Caco-2 (cell line): ENCODE data around the gene PCDHGB1. TPM values are rescaled to one million over a fixed set of nuclear protein-coding genes. Genes with fewer than 3 reads are reported as not detected.
"Not testable (repeated sequence)": the region's sequence is repeated elsewhere in the genome, so short reads cannot be mapped to it uniquely, and the experiment has no call there.

Source experiments
- BruUV-seq: library from RNA; stranded (reverse); fragments of 400-500 nt; replicated peaks from 2 replicates; lab custom pipeline; 2021; lab: Mats Ljungman, UMichigan
- CTCF ChIA-PET: fragments of 300-600 bp; sonication (Branson Sonifier 250); formaldehyde crosslinking; loops from one replicate; lab custom pipeline; 2022; ENCODE audit warnings: antibody characterized with exemption; lab: Charles Lee
- POLR2A ChIA-PET: fragments of 300-600 bp; sonication (Branson Sonifier 250); formaldehyde crosslinking; loops from one replicate; lab custom pipeline; 2022; ENCODE audit warnings: antibody characterized with exemption; lab: Charles Lee
- DNase-seq, 2 experiments: peaks; one replicate each; pipeline versions ENCODE4 v3.0.0 to v3.0.0-alpha.2; 2020 to 2022
- H3K27me3 ChIP-seq: replicated peaks from 2 replicates; pipeline ENCODE4 v1.6.0; 2011; ENCODE audit warnings: low read length; ENCODE audit not compliant: control insufficient read depth, insufficient read depth
- H3K36me3 ChIP-seq: 2 replicates; pipeline ENCODE4 v1.5.1; 2011; ENCODE audit warnings: low read length; ENCODE audit not compliant: control insufficient read depth, insufficient read depth
- H3K4me1 ChIP-seq: fragments of 250-450 bp; sonication (Bioruptor Pico); 2 replicates; pipeline ENCODE4 v1.5.1; 2020; ENCODE audit warnings: mild to moderate bottlenecking
- H3K4me3 ChIP-seq: 2 replicates; pipeline ENCODE4 v1.5.1; 2011; ENCODE audit warnings: low read depth, mild to moderate bottlenecking, control low read depth, low read length
- H3K9me3 ChIP-seq: fragments of 250-450 bp; sonication (Bioruptor Pico); 2 replicates; pipeline ENCODE4 v1.5.1; 2020; ENCODE audit warnings: mild to moderate bottlenecking, moderate library complexity
- H3K27ac Mint-ChIP-seq: one replicate; pipeline ENCODE4 v1.8.0; 2022; ENCODE audit warnings: mixed read lengths; ENCODE audit not compliant: unreplicated experiment
- H3K27me3 Mint-ChIP-seq: one replicate; pipeline ENCODE4 v1.8.0; 2022; ENCODE audit warnings: mixed read lengths; ENCODE audit not compliant: insufficient read depth, unreplicated experiment
- H3K36me3 Mint-ChIP-seq: one replicate; pipeline ENCODE4 v1.8.0; 2022; ENCODE audit warnings: mild to moderate bottlenecking, mixed read lengths; ENCODE audit not compliant: insufficient read depth, unreplicated experiment
- H3K4me1 Mint-ChIP-seq: one replicate; pipeline ENCODE4 v1.8.0; 2022; ENCODE audit warnings: low read depth, mixed read lengths; ENCODE audit not compliant: unreplicated experiment
- H3K4me3 Mint-ChIP-seq: one replicate; pipeline ENCODE4 v1.8.0; 2022; ENCODE audit warnings: mild to moderate bottlenecking, moderate library complexity, mixed read lengths; ENCODE audit not compliant: unreplicated experiment
- H3K9me3 Mint-ChIP-seq: one replicate; pipeline ENCODE4 v1.8.0; 2022; ENCODE audit warnings: mixed read lengths; ENCODE audit not compliant: unreplicated experiment
- intact Hi-C: fragments of 100-400 bp; cut with micrococcal nuclease; formaldehyde crosslinking; loops from one replicate; pipeline ENCODE4 v1.10.0; 2022; ENCODE audit not compliant: unreplicated experiment
- total RNA-seq: library from RNA; stranded (reverse); gene quantifications from 2 replicates; pipeline ENCODE4 v1.2.3, GENCODE V29; 2022
- TF ChIP-seq, protein P1 (sequence below), 2 experiments: fragments of 200-600 bp in 1 of 2; IDR thresholded peaks; 1 replicate in 1 of 2; 2 replicates in 1 of 2; pipeline versions ENCODE4 v1.5.1 to v1.8.0; 2011 to 2022; ENCODE audit warnings: antibody characterized with exemption in 1 of 2, control low read depth in 1 of 2, inconsistent platforms in 1 of 2, low read depth in 1 of 2, low read length in 1 of 2, mild to moderate bottlenecking in 1 of 2, moderate library complexity in 1 of 2; ENCODE audit not compliant: insufficient read depth in 1 of 2, severe bottlenecking in 1 of 2, unreplicated experiment in 1 of 2

Gene PCDHGB1
- total RNA-seq, 1 experiment from 2014 or later = 0.66 TPM

DNA sequence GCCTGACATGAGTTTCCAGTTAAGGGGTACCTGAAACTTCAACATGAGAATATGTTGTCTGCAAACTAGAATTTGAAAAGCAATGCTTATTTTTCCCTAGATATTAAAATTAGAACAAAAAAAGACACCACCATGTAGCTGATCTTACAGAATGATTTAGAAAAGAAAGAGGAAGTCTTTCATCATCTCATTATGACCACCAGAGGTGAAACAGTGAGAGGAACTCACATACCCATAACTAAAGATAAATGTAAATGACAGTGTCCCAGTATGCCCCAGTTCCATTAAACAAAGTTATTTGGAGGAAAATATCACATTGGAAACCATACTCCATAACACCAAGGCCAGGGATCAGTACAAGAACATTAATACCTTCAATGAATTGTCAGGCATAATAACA, 36.2 kb upstream of the PCDHGB1 start:
- CTCF ChIA-PET = no interaction called here
- intact Hi-C loops = no loop called here
- Histone ChIP-seq H3K9me3 (peaks cover 10% of the 10 kb centered on the region), H3K36me3 (no peaks in the 10 kb centered on the region), H3K4me1 (no peaks in the 10 kb centered on the region), H3K27me3 (no peaks in the 10 kb centered on the region), H3K4me3 (no peak overlapping the region)
- TF ChIP-seq, protein P1, sequence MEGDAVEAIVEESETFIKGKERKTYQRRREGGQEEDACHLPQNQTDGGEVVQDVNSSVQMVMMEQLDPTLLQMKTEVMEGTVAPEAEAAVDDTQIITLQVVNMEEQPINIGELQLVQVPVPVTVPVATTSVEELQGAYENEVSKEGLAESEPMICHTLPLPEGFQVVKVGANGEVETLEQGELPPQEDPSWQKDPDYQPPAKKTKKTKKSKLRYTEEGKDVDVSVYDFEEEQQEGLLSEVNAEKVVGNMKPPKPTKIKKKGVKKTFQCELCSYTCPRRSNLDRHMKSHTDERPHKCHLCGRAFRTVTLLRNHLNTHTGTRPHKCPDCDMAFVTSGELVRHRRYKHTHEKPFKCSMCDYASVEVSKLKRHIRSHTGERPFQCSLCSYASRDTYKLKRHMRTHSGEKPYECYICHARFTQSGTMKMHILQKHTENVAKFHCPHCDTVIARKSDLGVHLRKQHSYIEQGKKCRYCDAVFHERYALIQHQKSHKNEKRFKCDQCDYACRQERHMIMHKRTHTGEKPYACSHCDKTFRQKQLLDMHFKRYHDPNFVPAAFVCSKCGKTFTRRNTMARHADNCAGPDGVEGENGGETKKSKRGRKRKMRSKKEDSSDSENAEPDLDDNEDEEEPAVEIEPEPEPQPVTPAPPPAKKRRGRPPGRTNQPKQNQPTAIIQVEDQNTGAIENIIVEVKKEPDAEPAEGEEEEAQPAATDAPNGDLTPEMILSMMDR (IDR thresholded peaks at IDR 0.05; ENCODE audit: insufficient read depth in 1 of 2, low read depth in 1 of 2, low read length in 1 of 2, severe bottlenecking in 1 of 2, unreplicated experiment in 1 of 2) = no peak
- Mint-ChIP-seq H3K36me3 (peaks cover 50% of the 10 kb centered on the region), H3K4me3 (no peak overlapping the region), H3K9me3 (peaks cover 33% of the 10 kb centered on the region), H3K27me3 (no peaks in the 10 kb centered on the region), H3K27ac (no peak overlapping the region), H3K4me1 (no peaks in the 10 kb centered on the region)
- no peak for DNase-seq
- POLR2A ChIA-PET = no interaction called here
- BruUV-seq = no TSS peak

DNA sequence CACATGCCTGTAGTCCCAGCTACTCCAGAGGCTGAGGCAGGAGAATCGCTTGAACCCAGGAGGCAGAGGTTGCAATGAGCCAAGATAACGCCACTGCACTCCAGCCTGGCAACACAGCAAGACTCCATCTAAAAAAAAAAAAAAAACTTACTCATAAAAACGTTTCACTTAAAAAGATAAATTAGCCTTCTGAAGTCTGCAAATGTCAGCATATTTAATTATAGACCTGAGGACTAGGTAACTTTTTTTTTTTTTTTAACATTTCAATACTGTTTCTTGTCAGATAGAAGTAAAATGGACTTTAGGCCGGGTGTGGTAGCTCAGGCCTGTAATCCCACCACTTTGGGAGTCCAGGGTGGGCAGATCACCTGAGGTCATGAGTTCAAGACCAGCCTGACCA, 32.9 kb upstream of the PCDHGB1 start:
- POLR2A ChIA-PET, H3K27ac Mint-ChIP-seq, BruUV-seq, CTCF ChIA-PET, intact Hi-C loops, H3K27me3 Mint-ChIP-seq, H3K27me3 ChIP-seq, DNase-seq, H3K4me1 ChIP-seq, H3K36me3 ChIP-seq, H3K4me1 Mint-ChIP-seq, H3K4me3 Mint-ChIP-seq, H3K4me3 ChIP-seq: not testable (repeated sequence)
- peaks cover 22% of the 10 kb centered on the region for H3K9me3 ChIP-seq
- Mint-ChIP-seq H3K36me3 (peaks cover 67% of the 10 kb centered on the region), H3K9me3 (peaks cover 39% of the 10 kb centered on the region)

DNA sequence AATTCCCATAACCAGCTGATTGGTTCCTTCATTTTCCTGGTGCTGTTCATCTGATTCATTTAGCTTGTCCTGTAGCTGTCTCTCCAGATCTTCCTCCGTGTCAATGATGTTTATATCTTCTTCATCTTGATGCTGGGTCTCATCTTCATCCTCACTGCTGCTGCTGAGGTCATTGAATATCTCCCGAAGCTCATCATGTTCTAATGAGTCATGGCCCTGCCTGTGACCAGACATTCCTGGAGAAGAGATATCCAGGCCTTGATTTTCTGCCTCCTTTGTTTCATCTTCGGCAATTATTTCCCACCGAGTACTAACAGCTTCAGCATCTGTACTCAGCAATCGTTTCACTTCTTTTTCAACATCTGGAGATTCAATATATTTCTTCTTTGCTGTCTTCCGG, 30.7 kb upstream of the PCDHGB1 start:
- TF ChIP-seq, protein P1 (IDR thresholded peaks at IDR 0.05; ENCODE audit: insufficient read depth in 1 of 2, low read depth in 1 of 2, low read length in 1 of 2, severe bottlenecking in 1 of 2, unreplicated experiment in 1 of 2) = no peak
- H3K27me3 ChIP-seq = no peaks in the 10 kb centered on the region
- DNase-seq = no peak
- peaks cover 22% of the 10 kb centered on the region for H3K9me3 ChIP-seq
- CTCF ChIA-PET = interaction anchor here (0.7 kb wide), 1 partner anchor 283 kb away, joined by 3 read pairs; no protein-coding TSS in a partner anchor
- H3K4me1 ChIP-seq = peaks cover 5% of the 10 kb centered on the region; the same call in 1 of the 2 replicates
- peaks cover 6% of the 10 kb centered on the region; the same call in 1 of the 2 replicates for H3K36me3 ChIP-seq
- Mint-ChIP-seq H3K4me3 (peak overlapping the region; percentile 96), H3K27me3 (no peaks in the 10 kb centered on the region), H3K9me3 (peaks cover 37% of the 10 kb centered on the region), H3K4me1 (peaks cover 6% of the 10 kb centered on the region), H3K27ac (peak overlapping the region; percentile 100), H3K36me3 (peaks cover 61% of the 10 kb centered on the region)
- intact Hi-C loops = no loop called here
- no TSS peak for BruUV-seq
- POLR2A ChIA-PET = no interaction called here
- no peak overlapping the region for H3K4me3 ChIP-seq
